ENCODE results near the gene SMOC2. TPM values are rescaled to one million over a fixed set of nuclear protein-coding genes. Genes with fewer than 3 reads are reported as not detected.

Gene SMOC2
- total and polyA plus RNA-seq, 2 experiments from 2014 or later: 51.0 to 88.7 TPM

GRCh38 chr6:168638468-168639271 is 197.7 kb downstream of the SMOC2 start:
- Histone ChIP-seq H3K4me3 (no peak overlapping the region), H4K20me1 (ENCODE audit: insufficient read depth, poor library complexity, severe bottlenecking) (no peaks in the 10 kb centered on the region), H3K79me2 (no peaks in the 10 kb centered on the region), H3K27me3 (no peaks in the 10 kb centered on the region), H3K27ac (peak overlapping the region; percentile 61), H3K9me2 (replicated peaks; ENCODE audit: insufficient read depth) (no peaks in the 10 kb centered on the region), H3K4me2 (peak overlapping the region; percentile 46), H3K4me1 (ENCODE audit: insufficient read depth) (peaks cover 18% of the 10 kb centered on the region), H2AFZ (no peak overlapping the region), H3K9me3 (ENCODE audit: low read depth) (no peaks in the 10 kb centered on the region), H3K36me3 (replicated peaks; ENCODE audit: insufficient read depth, low read depth) (no peaks in the 10 kb centered on the region)
- WGBS (ENCODE audit: low lambda C conversion rate, missing lambda C conversion rate): 65% methylated on average over 21 of the region's 22 CpGs
- DNase-seq (ENCODE audit: low spot score): peak; percentile 28
- TF ChIP-seq EZH2 (IDR thresholded peaks at IDR 0.05; ENCODE audit: borderline replicate concordance) (no peak), CTCF (IDR thresholded peaks at IDR 0.05; ENCODE audit: poor library complexity) (no peak), EZH2phosphoT487 (IDR thresholded peaks at IDR 0.05; ENCODE audit: low read depth, severe bottlenecking, unreplicated experiment) (no peak)

- Histone ChIP-seq H3K4me2 (no peak overlapping the region), H3K9me3 (ENCODE audit: low read depth) (no peaks in the 10 kb centered on the region), H2AFZ (no peak overlapping the region), H3K79me2 (no peaks in the 10 kb centered on the region), H3K4me3 (no peak overlapping the region), H3K9me2 (replicated peaks; ENCODE audit: insufficient read depth) (no peaks in the 10 kb centered on the region), H3K27ac (no peak overlapping the region), H3K27me3 (no peaks in the 10 kb centered on the region), H3K4me1 (ENCODE audit: insufficient read depth) (peaks cover 18% of the 10 kb centered on the region), H4K20me1 (ENCODE audit: insufficient read depth, poor library complexity, severe bottlenecking) (no peaks in the 10 kb centered on the region), H3K36me3 (replicated peaks; ENCODE audit: insufficient read depth, low read depth) (no peaks in the 10 kb centered on the region)
- no peak for DNase-seq (ENCODE audit: low spot score)
- TF ChIP-seq EZH2phosphoT487 (IDR thresholded peaks at IDR 0.05; ENCODE audit: low read depth, severe bottlenecking, unreplicated experiment) (no peak), CTCF (IDR thresholded peaks at IDR 0.05; ENCODE audit: poor library complexity) (no peak), EZH2 (IDR thresholded peaks at IDR 0.05; ENCODE audit: borderline replicate concordance) (no peak)
- WGBS (ENCODE audit: low lambda C conversion rate, missing lambda C conversion rate): 79% methylated on average over 8 of the region's 8 CpGs
These were observed 199.2 kb downstream of the SMOC2 start for GRCh38 chr6:168640181-168640580.

- no peak overlapping the region for H3K4me3 ChIP-seq
- no peaks in the 10 kb centered on the region for H3K9me3 ChIP-seq (ENCODE audit: low read depth)
- 39% methylated on average over 5 of the region's 5 CpGs for WGBS (ENCODE audit: low lambda C conversion rate, missing lambda C conversion rate)
- peaks cover 18% of the 10 kb centered on the region for H3K4me1 ChIP-seq (ENCODE audit: insufficient read depth)
- H3K36me3 ChIP-seq (replicated peaks; ENCODE audit: insufficient read depth, low read depth): no peaks in the 10 kb centered on the region
- DNase-seq (ENCODE audit: low spot score): no peak
- H4K20me1 ChIP-seq (ENCODE audit: insufficient read depth, poor library complexity, severe bottlenecking): no peaks in the 10 kb centered on the region
- H3K4me2 ChIP-seq: peak overlapping the region; percentile 29
- H3K27ac ChIP-seq: no peak overlapping the region
- no peak for TF ChIP-seq EZH2phosphoT487 (IDR thresholded peaks at IDR 0.05; ENCODE audit: low read depth, severe bottlenecking, unreplicated experiment)
- no peaks in the 10 kb centered on the region for H3K9me2 ChIP-seq (replicated peaks; ENCODE audit: insufficient read depth)
- no peak overlapping the region for H2AFZ ChIP-seq
- no peaks in the 10 kb centered on the region for H3K79me2 ChIP-seq
- no peaks in the 10 kb centered on the region for H3K27me3 ChIP-seq
These were observed 199.8 kb downstream of the SMOC2 start for GRCh38 chr6:168640768-168641167.

GRCh38 chr6:168641446-168641845 is 200.5 kb downstream of the SMOC2 start:
- Histone ChIP-seq H3K79me2 (no peaks in the 10 kb centered on the region), H3K27ac (no peak overlapping the region), H3K4me1 (ENCODE audit: insufficient read depth) (peaks cover 18% of the 10 kb centered on the region), H2AFZ (no peak overlapping the region), H3K27me3 (no peaks in the 10 kb centered on the region), H4K20me1 (ENCODE audit: insufficient read depth, poor library complexity, severe bottlenecking) (no peaks in the 10 kb centered on the region), H3K4me2 (no peak overlapping the region), H3K9me3 (ENCODE audit: low read depth) (no peaks in the 10 kb centered on the region), H3K36me3 (replicated peaks; ENCODE audit: insufficient read depth, low read depth) (no peaks in the 10 kb centered on the region), H3K9me2 (replicated peaks; ENCODE audit: insufficient read depth) (no peaks in the 10 kb centered on the region), H3K4me3 (no peak overlapping the region)
- no peak for DNase-seq (ENCODE audit: low spot score)
- TF ChIP-seq EZH2phosphoT487 (IDR thresholded peaks at IDR 0.05; ENCODE audit: low read depth, severe bottlenecking, unreplicated experiment) (no peak), EZH2 (IDR thresholded peaks at IDR 0.05; ENCODE audit: borderline replicate concordance) (no peak), CTCF (IDR thresholded peaks at IDR 0.05; ENCODE audit: poor library complexity) (no peak)
- 53% methylated on average over 5 of the region's 5 CpGs for WGBS (ENCODE audit: low lambda C conversion rate, missing lambda C conversion rate)
